IMR-90 (cell line): ENCODE measurements around the gene ECHS1. TPM values are rescaled to one million over a fixed set of nuclear protein-coding genes. Genes with fewer than 3 reads are reported as not detected.

ENCODE experiments used
- ATAC-seq: fragments of 200-7000 bp; cut with Tn5 transposase; 2 replicates; pipeline ENCODE4 v1.9.1; 2020; ENCODE audit warnings: low read depth, mild to moderate bottlenecking, moderate library complexity
- BruUV-seq: library from RNA; stranded (reverse); fragments of 400-500 nt; replicated peaks from 2 replicates; lab custom pipeline; 2021; lab: Mats Ljungman, UMichigan
- CTCF ChIA-PET: fragments of 300-600 bp; formaldehyde crosslinking; extraction: SDS; loops from one replicate; lab custom pipeline; 2021; ENCODE audit warnings: antibody characterized with exemption; lab: Yijun Ruan, JAX
- POLR2A ChIA-PET: fragments of 300-600 bp; sonication (Branson Sonifier 250); formaldehyde crosslinking; loops from one replicate; lab custom pipeline; 2022; ENCODE audit warnings: antibody characterized with exemption; ENCODE audit not compliant: unreplicated experiment; lab: Charles Lee
- DNase-seq: peaks from one replicate; pipeline ENCODE4 v3.0.0; 2013
- H2AFZ ChIP-seq: replicated peaks from 2 replicates; pipeline ENCODE3; 2013; ENCODE audit warnings: low read length, mild to moderate bottlenecking; ENCODE audit not compliant: poor library complexity
- H2AK5ac ChIP-seq: 2 replicates; pipeline ENCODE4 v1.6.1; 2013; ENCODE audit warnings: low read depth, low read length, inconsistent platforms
- H2AK9ac ChIP-seq: replicated peaks from 2 replicates; pipeline ENCODE3; 2013; ENCODE audit warnings: mild to moderate bottlenecking, low read depth, low read length, moderate library complexity; ENCODE audit not compliant: poor library complexity
- H2BK120ac ChIP-seq: 2 replicates; pipeline ENCODE4 v1.6.1; 2013; ENCODE audit warnings: low read depth, low read length, inconsistent platforms
- H2BK15ac ChIP-seq: 3 replicates; pipeline ENCODE4 v1.6.1; 2013; ENCODE audit warnings: low read depth, low read length, inconsistent platforms
- H2BK20ac ChIP-seq: 2 replicates; pipeline ENCODE4 v1.6.1; 2013; ENCODE audit warnings: low read depth, mild to moderate bottlenecking, inconsistent platforms, low read length, moderate library complexity
- H2BK5ac ChIP-seq: 2 replicates; pipeline ENCODE4 v1.6.1; 2013; ENCODE audit warnings: mild to moderate bottlenecking, low read depth, low read length, inconsistent platforms; ENCODE audit not compliant: poor library complexity, severe bottlenecking
- H3K14ac ChIP-seq: replicated peaks from 2 replicates; pipeline ENCODE4 v1.6.1; 2013; ENCODE audit warnings: low read depth, low read length, inconsistent platforms
- H3K18ac ChIP-seq: 2 replicates; pipeline ENCODE4 v1.6.1; 2013; ENCODE audit warnings: low read depth, low read length, control low read depth
- H3K23ac ChIP-seq: 2 replicates; pipeline ENCODE4 v1.6.1; 2013; ENCODE audit warnings: low read depth, low read length, inconsistent platforms
- H3K27ac ChIP-seq: 2 replicates; pipeline ENCODE4 v1.5.1; 2013; ENCODE audit warnings: mild to moderate bottlenecking, control low read depth, low read length; ENCODE audit not compliant: insufficient read depth
- H3K27me3 ChIP-seq: 2 replicates; pipeline ENCODE4 v1.6.1; 2013; ENCODE audit warnings: low read length; ENCODE audit not compliant: control insufficient read depth, insufficient read depth
- H3K36me3 ChIP-seq: 2 replicates; pipeline ENCODE4 v1.6.1; 2013; ENCODE audit warnings: low read length, mixed read lengths; ENCODE audit not compliant: control insufficient read depth, insufficient read depth
- H3K4ac ChIP-seq: 2 replicates; pipeline ENCODE4 v1.6.1; 2013; ENCODE audit warnings: low read depth, low read length, inconsistent platforms
- H3K4me1 ChIP-seq: 2 replicates; pipeline ENCODE4 v1.6.1; 2013; ENCODE audit warnings: low read length, mixed read lengths; ENCODE audit not compliant: control insufficient read depth, insufficient read depth
- H3K4me2 ChIP-seq: 2 replicates; pipeline ENCODE4 v1.6.1; 2013; ENCODE audit warnings: low read depth, mild to moderate bottlenecking, control low read depth, low read length, moderate library complexity
- H3K4me3 ChIP-seq: 2 replicates; pipeline ENCODE4 v1.5.1; 2013; ENCODE audit warnings: low read depth, mild to moderate bottlenecking, control low read depth, low read length, moderate library complexity; ENCODE audit not compliant: insufficient read depth
- H3K56ac ChIP-seq: 2 replicates; pipeline ENCODE4 v1.6.1; 2013; ENCODE audit warnings: low read length, inconsistent platforms; ENCODE audit not compliant: insufficient read depth; ENCODE audit errors: extremely low read depth
- H3K79me1 ChIP-seq, 2 experiments: 2 replicates each; pipeline ENCODE4 v1.6.1; 2013; ENCODE audit warnings: low read length in 2 of 2, inconsistent platforms in 1 of 2, low read depth in 1 of 2
- H3K9ac ChIP-seq: 2 replicates; pipeline ENCODE4 v1.6.1; 2013; ENCODE audit warnings: low read depth, low read length, control low read depth
- H3K9me1 ChIP-seq: 2 replicates; pipeline ENCODE4 v1.6.1; 2013; ENCODE audit warnings: low read length, inconsistent platforms; ENCODE audit not compliant: insufficient read depth
- H3K9me3 ChIP-seq: 2 replicates; pipeline ENCODE4 v1.6.1; 2013; ENCODE audit warnings: low read length; ENCODE audit not compliant: control insufficient read depth, insufficient read depth
- H4K20me1 ChIP-seq: 2 replicates; pipeline ENCODE4 v1.6.1; 2013; ENCODE audit warnings: low read length, inconsistent platforms; ENCODE audit not compliant: insufficient read depth
- H4K5ac ChIP-seq: 2 replicates; pipeline ENCODE4 v1.6.1; 2013; ENCODE audit warnings: mild to moderate bottlenecking, low read depth, low read length, control low read depth
- H4K8ac ChIP-seq, 2 experiments: 2 replicates each; pipeline ENCODE4 v1.6.1; 2013; ENCODE audit warnings: low read depth in 2 of 2, low read length in 2 of 2, control low read depth in 1 of 2, inconsistent platforms in 1 of 2
- H4K91ac ChIP-seq: 2 replicates; pipeline ENCODE4 v1.6.1; 2013; ENCODE audit warnings: low read depth, low read length, inconsistent platforms; ENCODE audit not compliant: insufficient read depth
- BHLHE40 ChIP-seq: fragments of 150-350 bp; IDR thresholded peaks from 2 replicates; pipeline ENCODE4 v1.6.1; 2016; ENCODE audit warnings: mild to moderate bottlenecking, low read depth, low read length
- FOS ChIP-seq: fragments of 150-350 bp; IDR thresholded peaks from 2 replicates; pipeline ENCODE4 v1.6.1; 2016; ENCODE audit warnings: low read depth, low read length
- MAFK ChIP-seq: IDR thresholded peaks from 2 replicates; pipeline ENCODE4 v1.6.1; 2012; ENCODE audit warnings: low read depth, low read length, improper control_type of control experiment
- MXI1 ChIP-seq: IDR thresholded peaks from 2 replicates; pipeline ENCODE4 v1.6.1; 2012; ENCODE audit warnings: low read depth, mild to moderate bottlenecking, low read length, moderate library complexity, borderline replicate concordance
- RAD21 ChIP-seq: IDR thresholded peaks from 2 replicates; pipeline ENCODE4 v1.6.1; 2012; ENCODE audit warnings: low read length, improper control_type of control experiment
- RCOR1 ChIP-seq: IDR thresholded peaks from 2 replicates; pipeline ENCODE4 v1.6.1; 2012; ENCODE audit warnings: mild to moderate bottlenecking, low read length, improper control_type of control experiment; ENCODE audit not compliant: insufficient replicate concordance
- SMC3 ChIP-seq: fragments of 150-350 bp; IDR thresholded peaks from 2 replicates; pipeline ENCODE4 v1.6.1; 2016; ENCODE audit warnings: low read depth, mild to moderate bottlenecking, antibody characterized with exemption, low read length, moderate library complexity
- WGBS, 2 experiments: methylation state at CpG; one replicate each; pipeline versions ENCODE4 v1.1.5 to v1.1.7; 2013; ENCODE audit warnings: missing lambda C conversion rate in 2 of 2; ENCODE audit not compliant: insufficient read length in 1 of 2; ENCODE audit errors: extremely low coverage in 2 of 2; 5-methylcytosine and 5-hydroxymethylcytosine counted together
- dilution Hi-C: fragments of 300-500 bp; cut with HindIII; formaldehyde crosslinking; loops from one replicate; pipeline ENCODE4 v1.14.3; 2018; ENCODE audit warnings: low sequenced_read_pairs; ENCODE audit not compliant: unreplicated experiment
- in situ Hi-C: fragments of 300-500 bp; cut with MboI; formaldehyde crosslinking; loops from 3 replicates; pipeline ENCODE4 v1.14.3; 2019; ENCODE audit warnings: low sequenced_read_pairs, inconsistent platforms, mixed read lengths
- intact Hi-C: fragments of 100-400 bp; cut with micrococcal nuclease; formaldehyde crosslinking; loops from 2 replicates; pipeline ENCODE4 v1.10.0; 2022
- polyA plus RNA-seq, 3 experiments: library from polyadenylated mRNA; depleted of rRNA; stranded (reverse); fragments of >200 nt; gene quantifications; 2 replicates each; pipeline ENCODE4 v1.2.3, GENCODE V29; 2012; ENCODE audit warnings: low replicate concordance in 1 of 3
- total RNA-seq: library from RNA; depleted of rRNA; stranded (reverse); fragments of >200 nt; gene quantifications from 2 replicates; pipeline ENCODE4 v1.2.3, GENCODE V29; 2012
- TF ChIP-seq, protein P1 (sequence below): conservative IDR thresholded peaks from 2 replicates; pipeline ENCODE4 v1.5.1; 2012; ENCODE audit warnings: mild to moderate bottlenecking, low read depth, low read length, improper control_type of control experiment

The ECHS1 gene
- total and polyA plus RNA-seq, 2 of the 4 experiments (the other 2 are of a cell fraction), result 60.8 to 84.2 TPM

DNA sequence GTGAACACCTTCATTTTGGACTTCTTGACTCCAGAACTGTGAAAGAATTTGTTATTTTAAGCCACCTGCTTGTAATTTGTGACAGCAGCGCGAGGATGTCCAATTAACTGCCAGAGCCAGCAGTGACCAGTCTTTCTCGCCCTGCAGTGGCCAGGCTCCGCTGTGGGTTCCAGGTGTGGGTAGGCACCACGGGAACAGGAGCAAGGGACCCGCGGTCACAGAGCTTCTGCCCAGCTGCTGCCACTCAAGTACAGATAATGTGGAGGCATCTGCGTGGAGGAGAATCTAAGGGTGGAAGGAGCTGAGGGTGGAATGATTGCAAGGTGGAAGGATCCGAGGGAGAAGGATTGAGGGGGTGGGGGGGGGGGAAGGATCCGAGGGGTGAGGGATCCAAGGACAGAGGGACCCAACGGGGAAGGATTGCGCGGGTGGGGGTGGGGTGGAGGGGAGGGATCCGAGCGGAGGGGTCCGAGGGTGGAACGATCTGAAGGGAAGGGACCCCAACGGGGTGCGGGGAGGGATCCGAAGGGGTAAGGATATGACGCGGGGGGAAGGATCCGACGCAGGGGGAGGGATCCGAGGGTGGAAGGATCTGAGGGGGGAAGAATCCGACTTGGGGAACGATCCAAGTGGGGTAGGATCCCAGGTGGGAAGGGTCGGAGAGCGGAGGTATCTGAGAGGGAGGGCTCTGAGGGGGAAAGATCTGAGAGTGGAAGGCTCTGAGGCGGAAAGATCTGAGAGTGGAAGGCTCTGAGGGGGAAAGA lies 40.0 kb downstream of the ECHS1 start (continued):
- no peak for TF ChIP-seq MAFK

DNA sequence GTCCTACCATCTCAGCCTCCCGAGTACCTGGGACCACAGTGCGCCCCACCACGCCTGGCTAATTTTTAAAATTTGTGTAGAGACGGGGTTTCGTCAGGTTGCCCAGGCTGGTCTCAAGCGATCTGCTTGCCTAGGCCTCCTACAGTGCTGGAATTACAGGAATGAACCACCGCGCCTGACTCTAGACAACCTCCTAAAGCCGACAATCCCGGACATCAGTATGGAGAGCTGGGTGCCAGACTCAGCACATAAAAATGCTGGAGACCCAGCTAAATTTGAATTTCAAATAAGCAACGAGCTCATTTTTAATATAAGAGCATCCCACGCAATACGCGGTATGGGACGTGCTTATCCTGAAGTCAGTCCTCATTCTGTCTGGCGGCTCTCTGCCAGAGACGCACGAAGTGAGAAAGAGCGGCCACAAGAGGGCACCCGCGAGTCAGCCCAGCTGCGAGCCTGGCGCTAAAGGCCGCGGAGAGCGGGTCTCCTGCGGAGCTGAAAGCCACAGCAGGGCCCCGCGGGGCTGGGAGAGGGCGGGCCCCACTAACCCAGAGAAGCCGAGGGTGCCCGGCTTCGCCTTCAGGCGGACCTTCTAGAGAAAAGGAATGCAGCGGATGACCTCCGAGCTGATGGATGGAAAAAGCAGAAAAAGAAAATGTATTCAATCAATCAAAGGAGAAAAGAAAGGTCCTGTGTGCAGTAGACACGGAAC lies 43.5 kb downstream of the ECHS1 start:
- intact Hi-C loops, result loop anchor here (1.0 to 10.0 kb wide), 3 partner anchors 45 to 195 kb away; partner anchors contain the start of genes CYP2E1, ECHS1 and PAOX

More for the DNA sequence above, 43.5 kb downstream of the ECHS1 start:
- H3K14ac ChIP-seq, result no peak overlapping the region
- H3K9ac ChIP-seq, result peak overlapping the region; percentile 24; the same call in 1 of the 2 replicates
- no peak overlapping the region for H4K91ac ChIP-seq
- H3K56ac ChIP-seq, result no peak overlapping the region; the same call in 1 of the 2 replicates
- no peaks in the 10 kb centered on the region for H3K36me3 ChIP-seq
- no peak overlapping the region for H2BK5ac ChIP-seq
- no peak overlapping the region for H2BK120ac ChIP-seq
- no peak for TF ChIP-seq MXI1
- peak; percentile 71 for TF ChIP-seq SMC3
- TF ChIP-seq, protein P1, sequence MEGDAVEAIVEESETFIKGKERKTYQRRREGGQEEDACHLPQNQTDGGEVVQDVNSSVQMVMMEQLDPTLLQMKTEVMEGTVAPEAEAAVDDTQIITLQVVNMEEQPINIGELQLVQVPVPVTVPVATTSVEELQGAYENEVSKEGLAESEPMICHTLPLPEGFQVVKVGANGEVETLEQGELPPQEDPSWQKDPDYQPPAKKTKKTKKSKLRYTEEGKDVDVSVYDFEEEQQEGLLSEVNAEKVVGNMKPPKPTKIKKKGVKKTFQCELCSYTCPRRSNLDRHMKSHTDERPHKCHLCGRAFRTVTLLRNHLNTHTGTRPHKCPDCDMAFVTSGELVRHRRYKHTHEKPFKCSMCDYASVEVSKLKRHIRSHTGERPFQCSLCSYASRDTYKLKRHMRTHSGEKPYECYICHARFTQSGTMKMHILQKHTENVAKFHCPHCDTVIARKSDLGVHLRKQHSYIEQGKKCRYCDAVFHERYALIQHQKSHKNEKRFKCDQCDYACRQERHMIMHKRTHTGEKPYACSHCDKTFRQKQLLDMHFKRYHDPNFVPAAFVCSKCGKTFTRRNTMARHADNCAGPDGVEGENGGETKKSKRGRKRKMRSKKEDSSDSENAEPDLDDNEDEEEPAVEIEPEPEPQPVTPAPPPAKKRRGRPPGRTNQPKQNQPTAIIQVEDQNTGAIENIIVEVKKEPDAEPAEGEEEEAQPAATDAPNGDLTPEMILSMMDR, result peak; percentile 96
- 0 out of 2 replicates have a peak, but pooled peaks have one; percentile 10 for TF ChIP-seq BHLHE40
- no peak for TF ChIP-seq FOS
- peak; percentile 81 for TF ChIP-seq RAD21
- no peak for TF ChIP-seq RCOR1
- H3K18ac ChIP-seq, result no peak overlapping the region
- peak overlapping the region; percentile 81 for H3K4me2 ChIP-seq
- H3K27me3 ChIP-seq, result peaks cover 38% of the 10 kb centered on the region
- POLR2A ChIA-PET, result no interaction called here
- BruUV-seq, result no TSS peak
- CTCF ChIA-PET, result interaction anchor here (0.6 to 1.6 kb wide), 10 partner anchors 8 to 163 kb away, joined by 3 to 4 read pairs (median 3); no protein-coding TSS in a partner anchor
- peak overlapping the region; percentile 80 for H2AFZ ChIP-seq
- peaks cover 18% of the 10 kb centered on the region for H3K4me1 ChIP-seq
- peak overlapping the region; percentile 19; the same call in 1 of the 2 replicates for H3K4me3 ChIP-seq
- peak overlapping the region; percentile 1 for H2AK9ac ChIP-seq
- no peak overlapping the region for H2BK15ac ChIP-seq
- ATAC-seq (peak; percentile 86), DNase-seq (peak; percentile 84)
- H2AK5ac ChIP-seq, result no peak overlapping the region
- dilution Hi-C loops (no loop called here), in situ Hi-C loops (loop anchor here (10.0 kb wide), 1 partner anchor 165 kb away; no protein-coding TSS in a partner anchor)
- H3K23ac ChIP-seq, result no peak overlapping the region
- no peak overlapping the region for H4K5ac ChIP-seq
- no peaks in the 10 kb centered on the region for H3K79me1 ChIP-seq
- H4K20me1 ChIP-seq, result 0 out of 2 replicates have a peak, but pooled peaks cover 3% of the 10 kb centered on the region
- 0 out of 2 replicates have a peak, but pooled peaks cover 6% of the 10 kb centered on the region for H3K9me1 ChIP-seq
- H3K9me3 ChIP-seq, result no peaks in the 10 kb centered on the region; the same call in 1 of the 2 replicates
- H3K27ac ChIP-seq, result no peak overlapping the region
- no peak overlapping the region for H2BK20ac ChIP-seq
- H4K8ac ChIP-seq, result no peak overlapping the region
- WGBS, 2 experiments, result 3% methylated on average over 14 of the region's 37 CpGs; no CpG with 5 or more reads in 1 of the 2 experiments
- no peak overlapping the region for H3K4ac ChIP-seq
